NCI-H1417 (cell line): ENCODE measurements around the gene ERN2.
"Not testable (repeated sequence)": the region's sequence is repeated elsewhere in the genome, so short reads cannot be mapped to it uniquely, and the experiment has no call there.

Experiments used
- DNase-seq, 3 experiments: peaks; one replicate each; lab custom pipeline; 2025; lab: John Stamatoyannopoulos, UW

Gene ERN2

DNA sequence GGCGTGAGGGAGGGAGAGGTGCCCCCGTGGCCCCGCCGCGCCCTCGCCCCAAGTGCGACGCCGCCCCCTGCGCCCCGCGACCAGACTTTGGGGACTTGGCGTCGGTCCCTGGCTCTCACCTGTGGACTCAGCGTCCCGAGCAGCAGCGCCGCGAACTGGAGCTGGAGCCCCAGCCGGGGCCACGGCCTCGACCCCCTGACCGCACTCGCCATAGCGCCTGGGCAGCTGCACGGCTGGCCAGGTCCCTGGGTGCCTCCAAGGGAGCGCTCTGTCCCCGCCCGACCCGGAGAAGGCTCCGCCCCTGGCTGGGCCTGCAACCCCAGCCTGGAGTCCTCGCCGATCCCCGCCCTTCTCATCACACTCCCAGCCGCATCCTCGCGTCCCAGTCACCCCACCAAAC, at the start of gene ERN2:
Gene ERN2, minus strand, starts transcription at position 247 of the 400 bp plus-strand sequence. Its CDS starts 35 bp downstream, at position 212.
- DNase-seq: no peak

DNA sequence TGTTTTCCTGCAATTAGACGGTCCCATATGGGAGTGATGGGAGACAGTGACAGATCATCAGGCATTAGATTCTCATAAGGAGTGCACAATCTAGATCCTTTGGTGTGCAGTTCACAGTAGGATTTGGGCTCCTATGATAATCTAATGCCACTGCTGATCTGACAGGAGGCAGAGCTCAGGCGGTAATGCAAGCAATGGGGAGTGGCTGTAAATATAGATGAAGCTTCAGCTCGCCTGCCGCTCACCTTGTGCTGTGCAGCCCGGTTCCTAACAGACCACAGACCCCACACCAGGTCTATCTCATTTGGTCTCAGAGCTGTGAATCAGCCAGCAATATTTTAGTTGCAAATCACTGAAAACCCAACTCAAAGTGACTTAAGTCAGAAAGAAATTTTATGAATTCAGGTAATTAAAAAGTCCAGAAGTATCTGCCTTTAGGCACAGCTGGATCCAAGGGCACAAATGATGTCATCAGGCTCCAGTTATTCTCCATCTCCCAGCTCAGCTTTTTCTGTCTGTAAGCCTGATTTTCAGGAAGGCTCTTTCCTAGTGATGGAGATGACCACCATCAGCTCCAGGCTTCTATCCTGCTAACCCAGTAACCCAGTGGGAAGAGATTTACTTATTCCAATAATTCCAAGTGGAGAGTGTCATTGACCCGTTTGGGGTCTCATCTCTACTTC, 45.1 kb upstream of the ERN2 start:
- DNase-seq: no peak

- DNase-seq: no peak
These were observed 44.1 kb upstream of the ERN2 start for GRCh38 chr16:23757116-23757515.

DNA sequence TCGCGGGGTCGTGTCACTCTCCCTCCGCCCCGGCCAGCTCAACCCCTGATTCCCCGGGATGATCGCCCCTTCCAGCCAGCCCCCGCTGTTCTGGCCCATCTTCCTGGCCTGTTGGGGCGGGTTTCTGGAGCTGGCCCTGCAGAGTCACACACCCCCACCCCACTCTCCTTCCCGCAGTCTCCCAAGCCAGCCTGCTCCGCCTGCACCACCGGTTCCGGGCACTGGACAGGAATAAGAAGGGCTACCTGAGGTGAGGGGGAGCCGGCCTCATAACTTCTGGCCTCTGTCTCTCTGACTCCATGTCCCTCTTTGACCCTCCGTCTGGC, 42.4 kb upstream of the ERN2 start:
- no peak for DNase-seq

DNA sequence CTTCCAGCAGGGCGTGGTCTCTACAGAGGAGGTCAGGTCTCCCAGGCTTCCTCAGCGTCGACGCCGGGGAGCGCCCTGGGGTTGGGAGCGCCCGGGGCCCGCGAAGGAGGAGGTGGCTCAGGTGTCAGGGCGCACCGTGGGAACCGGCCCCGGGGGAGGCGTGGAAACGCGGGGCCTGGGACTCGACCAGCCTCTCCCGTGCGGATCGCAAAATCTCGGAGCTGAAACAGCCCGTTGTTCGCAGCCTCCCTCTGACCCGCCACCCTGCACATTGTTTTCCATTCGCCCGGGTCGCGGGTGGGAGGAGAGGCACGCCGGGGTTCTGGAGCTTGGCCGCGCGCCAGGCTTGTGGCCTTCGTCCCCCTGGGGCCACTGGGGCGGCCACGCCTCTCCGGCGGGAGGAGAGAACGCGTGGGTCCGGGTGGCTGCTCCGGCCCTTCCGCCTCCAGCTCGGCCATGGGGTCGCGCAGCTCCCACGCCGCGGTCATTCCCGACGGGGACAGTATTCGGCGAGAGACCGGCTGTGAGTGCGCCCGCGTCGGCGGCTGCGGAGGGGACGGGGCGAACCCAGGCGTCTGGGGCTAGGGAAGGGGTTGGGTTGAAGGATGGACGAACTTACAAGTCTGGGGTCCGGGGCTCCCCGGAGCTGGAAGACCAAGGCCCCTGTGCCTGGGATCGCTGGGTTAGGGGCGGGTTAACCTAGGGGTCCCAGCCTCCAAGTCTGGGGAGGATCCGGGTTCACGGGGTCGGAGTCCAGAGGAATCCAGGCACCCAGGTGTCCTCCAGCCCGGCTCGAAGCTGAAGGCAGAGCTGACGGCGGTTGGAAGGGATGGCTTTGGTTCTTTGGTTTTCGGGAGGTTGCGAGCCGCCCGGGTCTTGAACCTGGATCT, 41.8 kb upstream of the ERN2 start, which contains the start of gene CHP2:
Gene CHP2, plus strand, starts transcription at position 433 of the 890 bp plus-strand sequence. Its CDS starts 24 bp downstream, at position 457.
- no peak for DNase-seq

- DNase-seq: no peak
These were observed 41.0 kb upstream of the ERN2 start for GRCh38 chr16:23753908-23754593.

DNA sequence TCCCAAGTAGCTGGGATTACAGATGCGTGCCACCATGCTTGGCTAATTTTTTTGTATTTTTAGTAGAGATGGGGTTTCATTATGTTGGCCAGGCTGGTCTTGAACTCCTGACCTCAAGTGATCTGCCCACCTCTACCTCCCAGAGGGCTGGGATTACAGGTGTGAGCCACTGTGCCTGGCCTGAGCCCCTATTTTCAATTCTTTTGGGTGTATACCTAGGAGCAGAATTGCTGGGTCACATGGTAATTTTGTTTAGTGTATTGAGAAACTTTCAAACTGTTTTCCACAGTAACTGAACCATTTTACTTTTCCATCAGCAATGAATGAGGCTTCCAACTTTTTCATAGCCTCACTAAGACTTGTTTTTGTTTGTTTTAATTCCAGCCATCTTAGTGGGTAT, 38.0 kb upstream of the ERN2 start:
- not testable (repeated sequence) for DNase-seq

DNA sequence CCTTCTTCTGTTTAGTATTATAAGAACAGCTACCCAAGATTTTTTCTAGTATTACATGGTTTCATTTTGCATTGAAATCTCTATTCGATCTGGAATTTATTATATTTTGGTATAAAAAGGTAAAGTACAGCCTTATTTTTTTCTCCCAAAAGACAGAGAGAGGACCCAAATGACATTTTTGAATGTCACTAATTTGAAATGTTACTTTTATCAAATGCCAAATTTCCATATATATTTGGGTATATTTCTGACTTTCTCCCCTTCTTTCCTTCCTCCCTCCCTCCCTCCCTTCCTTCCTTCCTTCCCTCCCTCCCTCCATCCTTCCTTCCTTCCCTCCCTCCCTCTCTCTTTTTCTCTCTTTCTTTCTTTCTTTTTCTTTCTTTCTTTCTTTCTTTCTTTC, 35.6 kb upstream of the ERN2 start:
- no peak for DNase-seq

DNA sequence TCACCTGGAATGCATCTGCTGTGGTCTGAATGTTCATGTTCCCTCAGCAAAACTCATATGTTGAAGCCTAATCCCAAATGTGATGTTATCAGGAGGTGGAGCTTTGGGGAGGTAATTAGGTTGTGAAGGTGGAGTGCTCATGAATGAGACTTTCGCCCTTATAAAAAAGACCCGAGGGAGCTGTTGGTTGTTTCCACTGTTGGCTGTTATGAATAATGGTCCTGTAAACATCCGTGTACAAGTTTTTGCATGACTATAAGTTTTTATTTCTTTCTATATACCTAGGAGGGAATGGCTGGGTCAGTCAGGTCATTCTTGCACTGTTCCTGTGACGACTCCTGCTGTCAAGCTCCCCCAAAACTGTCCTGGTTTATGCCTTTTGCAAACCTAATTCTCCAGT, 32.2 kb upstream of the ERN2 start:
- DNase-seq: no peak

- no peak for DNase-seq
These were observed 29.7 kb upstream of the ERN2 start for GRCh38 chr16:23742766-23743165.

DNA sequence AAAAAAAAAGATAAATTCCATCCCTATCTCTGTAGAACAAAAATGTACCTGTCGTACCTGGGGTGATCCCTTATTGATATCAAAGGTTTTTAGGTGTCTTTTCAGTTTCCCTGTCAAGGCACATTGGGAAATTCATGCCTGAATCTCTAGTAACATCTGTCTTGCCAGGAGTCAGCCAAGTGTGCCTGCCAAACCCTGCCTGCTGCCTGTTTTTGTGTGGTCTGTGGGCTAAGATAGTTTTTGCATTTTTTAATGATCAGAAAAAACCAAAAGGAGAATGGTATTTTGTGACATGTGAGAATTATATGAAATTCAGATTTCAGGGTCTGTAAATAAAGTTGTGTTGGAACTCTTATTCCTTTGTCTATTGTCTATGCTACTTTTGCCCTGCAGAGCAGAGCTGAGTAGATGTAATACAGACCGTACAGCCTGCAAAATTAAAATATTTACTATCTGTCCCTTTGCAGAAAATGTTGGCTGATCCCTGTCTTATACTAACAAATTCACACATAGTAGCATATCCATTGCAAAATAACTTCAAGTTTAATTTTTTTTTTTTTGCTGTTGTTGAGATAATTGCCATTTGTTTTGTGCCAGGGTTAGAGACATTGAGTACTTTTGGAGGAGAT, 28.8 kb upstream of the ERN2 start:
- no peak for DNase-seq

GRCh38 chr16:23739516-23739915, 26.5 kb upstream of the ERN2 start:
- DNase-seq: no peak

DNA sequence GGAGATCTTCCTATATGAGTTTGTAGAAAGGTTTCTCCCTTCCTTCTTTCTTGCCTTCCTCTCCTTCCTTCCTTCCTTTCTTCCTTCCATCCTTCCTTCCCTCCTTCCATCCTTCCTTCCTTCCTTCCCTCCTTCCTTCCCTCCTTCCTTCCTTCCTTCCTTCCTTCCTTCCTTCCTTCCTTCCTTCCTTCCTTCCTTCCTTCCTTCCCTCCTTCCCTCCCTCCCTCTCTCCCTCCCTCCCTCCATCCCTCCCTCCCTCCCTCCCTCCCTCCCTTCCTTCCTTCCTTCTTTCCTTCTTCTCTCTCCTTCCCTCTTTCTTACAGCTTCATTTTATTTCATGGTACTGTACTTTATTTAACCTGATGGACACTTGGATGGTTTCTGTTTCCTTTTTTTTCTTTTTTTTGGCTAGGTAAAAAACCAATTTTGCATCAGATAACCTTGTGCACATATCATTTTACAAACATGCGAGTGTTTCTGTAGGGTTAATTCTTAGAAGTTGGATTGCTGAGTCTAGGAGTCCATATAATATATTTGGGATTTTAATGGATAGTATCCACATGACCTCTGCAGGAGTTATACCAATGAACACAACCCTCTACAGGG, 24.5 kb upstream of the ERN2 start:
- DNase-seq: not testable (repeated sequence)

DNA sequence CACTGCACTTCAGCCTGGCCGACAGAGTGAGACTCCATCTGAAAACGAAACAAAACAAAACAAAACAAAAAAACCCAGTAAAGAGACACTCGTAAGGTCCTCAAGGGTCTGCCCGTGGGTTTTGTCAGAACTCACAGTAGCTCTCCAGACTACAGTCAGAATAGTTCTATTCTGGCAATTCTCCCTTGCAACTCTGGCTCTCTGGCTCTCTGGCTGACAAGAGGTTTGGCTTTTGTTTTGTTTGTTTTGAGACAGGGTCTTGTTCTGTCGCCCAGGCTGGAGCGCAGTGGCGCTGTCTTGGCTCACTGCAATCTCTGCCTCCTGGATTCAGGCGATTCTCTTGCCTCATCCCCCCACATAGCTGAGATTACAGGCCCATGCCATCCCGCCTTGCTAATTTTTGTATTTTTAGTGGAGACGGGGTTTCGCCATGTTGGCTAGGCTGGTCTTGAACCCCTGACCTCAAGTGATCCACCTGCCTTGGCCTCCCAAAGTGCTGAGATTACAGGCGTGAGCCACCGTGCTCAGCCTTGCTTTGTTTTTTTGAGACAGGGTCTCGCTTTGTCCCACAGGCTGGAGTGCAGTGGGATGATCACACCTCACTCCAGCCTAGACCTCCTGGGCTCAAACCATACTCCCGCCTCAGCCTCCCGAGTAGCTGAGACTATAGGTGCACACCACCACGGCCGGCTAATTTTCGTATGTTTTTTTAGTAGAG, 21.3 kb upstream of the ERN2 start:
- no peak for DNase-seq

GRCh38 chr16:23729503-23730424, 16.7 kb upstream of the ERN2 start:
- DNase-seq: no peak

GRCh38 chr16:23728112-23728477, 15.1 kb upstream of the ERN2 start:
- no peak for DNase-seq

DNA sequence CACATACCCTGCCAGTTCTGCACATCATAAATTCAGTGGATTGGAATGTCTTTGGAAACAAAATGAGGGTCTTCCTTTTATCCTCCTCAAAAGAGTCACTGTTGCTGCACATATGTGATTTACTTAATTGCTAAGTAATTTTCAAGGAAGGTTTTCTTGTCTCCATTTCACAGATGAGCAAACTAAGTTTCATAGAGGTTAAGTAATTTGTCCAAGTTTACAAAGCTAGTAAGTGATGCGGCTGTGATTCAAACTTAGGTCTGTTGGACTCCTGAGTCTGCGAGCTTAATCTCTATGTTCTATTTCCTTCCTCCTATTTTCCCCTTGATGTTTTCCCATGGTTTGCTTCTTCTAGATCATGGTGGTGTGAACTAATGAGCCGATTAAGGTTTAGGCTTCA, 13.7 kb upstream of the ERN2 start:
- DNase-seq: no peak

DNA sequence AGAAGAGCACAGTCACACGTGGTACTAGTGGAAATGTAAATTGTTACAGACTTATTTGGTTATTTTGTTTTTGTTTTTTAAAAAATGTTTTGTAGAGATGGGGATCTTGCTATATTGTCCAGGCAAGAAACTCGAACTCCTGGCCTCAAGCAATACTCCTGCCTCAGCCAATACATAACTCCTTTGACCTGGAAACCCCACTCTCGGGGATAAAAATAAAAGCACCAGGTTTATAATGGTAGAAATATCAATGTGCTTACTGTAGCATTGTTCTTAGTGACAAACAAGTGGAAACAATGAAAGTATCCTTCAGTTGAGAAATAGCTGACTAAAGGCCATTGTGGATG, 11.7 kb upstream of the ERN2 start:
- no peak for DNase-seq

DNA sequence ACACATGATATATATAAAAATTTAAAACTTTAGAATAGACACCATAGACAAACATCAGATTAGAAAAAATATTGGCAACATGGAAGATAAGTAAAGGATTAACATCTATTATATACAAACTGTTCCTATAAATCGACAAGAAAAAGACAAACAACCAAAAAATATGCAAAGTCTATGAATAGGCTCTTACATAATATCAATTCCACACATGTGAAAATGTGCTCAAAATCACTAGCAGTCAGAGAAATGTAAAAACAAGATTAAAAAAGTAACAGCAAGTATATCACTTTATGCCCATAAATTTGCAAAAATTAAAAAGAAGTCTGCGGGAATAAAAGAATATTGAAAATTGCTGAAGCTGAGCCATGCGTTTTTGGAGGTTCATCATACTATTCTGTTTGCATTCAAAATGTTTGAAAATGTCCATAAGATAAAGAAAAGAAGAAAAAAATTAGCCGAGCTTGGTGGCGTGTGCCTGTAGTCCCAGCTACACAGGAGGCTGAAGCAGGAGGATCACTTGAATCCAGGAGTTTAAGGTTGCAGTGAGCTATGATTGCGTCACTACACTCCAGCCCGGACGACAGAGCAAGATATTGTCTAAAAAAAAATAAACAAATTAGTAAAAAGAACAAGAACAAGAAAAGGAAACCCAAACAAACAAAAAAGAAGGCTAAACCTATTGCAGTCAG, 11.2 kb upstream of the ERN2 start:
- DNase-seq: no peak
